Activated CD4-positive, alpha-beta T cell treated with anti-CD3 and anti-CD28 coated beads, Interleukin-2, amount 50 U/mL, for 24 hours (primary cell): Measurements from ENCODE around the gene TMEM9.

Source experiments
- DNase-seq, 2 donors: peaks; one replicate each; pipeline ENCODE4 v3.0.0-alpha.2; 2020; ENCODE audit warnings: low read depth in 1 of 2, low spot score in 1 of 2

The TMEM9 gene

GRCh38 chr1:201127755-201128455 is 26.4 kb downstream of the TMEM9 start:
- no peak for DNase-seq

DNA sequence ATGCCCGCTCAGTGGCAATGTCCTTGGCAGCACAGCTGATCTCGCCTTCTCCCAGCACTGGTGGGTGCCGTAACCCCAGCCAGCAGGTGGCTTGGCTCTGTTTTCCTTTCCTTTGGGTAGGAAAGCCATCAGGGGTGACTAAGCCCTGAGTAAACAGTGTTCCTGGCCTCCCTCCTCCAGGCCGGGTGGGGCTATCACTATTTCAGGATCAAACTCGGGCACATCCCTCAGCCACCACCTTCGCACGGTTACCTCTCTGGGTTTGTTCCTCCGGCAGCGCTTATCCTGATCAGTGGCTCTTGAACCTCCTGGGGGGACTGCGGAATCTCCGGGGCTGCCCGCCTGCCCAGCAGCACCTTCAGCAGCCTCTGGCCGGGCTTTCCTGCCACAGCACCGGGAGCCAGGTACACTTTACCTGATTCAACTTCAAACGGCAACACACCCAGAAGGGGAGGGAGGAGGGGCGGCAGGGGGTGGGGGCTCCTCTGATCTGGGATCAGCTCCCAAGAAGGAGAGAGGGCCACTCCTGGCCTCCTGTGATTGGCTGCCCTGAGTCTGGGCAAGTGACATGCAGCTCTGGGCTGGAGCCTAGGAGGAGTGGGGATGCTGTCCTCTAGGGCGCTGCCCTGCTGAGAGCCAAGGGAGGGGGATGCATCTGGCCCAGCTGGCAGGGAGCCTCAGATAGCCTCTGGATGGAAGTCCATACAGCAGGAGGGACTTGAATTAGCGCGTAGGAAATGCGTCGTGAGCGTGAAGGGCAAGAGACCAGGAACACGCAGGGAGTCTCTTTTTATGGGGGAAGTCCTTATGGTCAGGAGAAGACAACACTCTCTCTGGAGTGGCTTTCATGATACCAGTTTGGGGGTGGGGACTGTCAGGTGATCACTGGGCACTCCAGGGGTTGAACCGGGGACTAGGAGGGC is 27.2 kb downstream of the TMEM9 start, which contains the start of gene ASCL5:
Gene ASCL5, minus strand, starts transcription at position 353 of the 923 bp plus-strand sequence. CDS start 11,812 bp downstream, outside the sequence.
- no peak for DNase-seq

DNA sequence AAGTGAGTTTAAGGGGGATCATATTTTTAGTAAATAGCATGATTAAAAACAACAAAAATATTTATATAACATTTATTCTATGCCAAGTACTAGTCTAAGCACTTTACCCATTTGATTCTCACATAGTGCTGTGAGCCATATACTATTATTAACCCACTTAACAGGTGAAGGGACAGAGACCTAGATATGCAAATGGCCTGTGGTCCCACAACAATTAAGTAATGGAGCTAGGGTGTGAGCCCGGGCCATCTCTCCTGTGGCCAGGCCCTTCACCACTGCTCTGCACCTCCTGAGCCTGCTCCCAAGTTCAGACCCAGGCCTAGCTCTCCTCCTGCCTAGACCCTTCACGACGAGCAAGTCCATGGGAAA is 27.8 kb downstream of the TMEM9 start:
- DNase-seq, result no peak

DNA sequence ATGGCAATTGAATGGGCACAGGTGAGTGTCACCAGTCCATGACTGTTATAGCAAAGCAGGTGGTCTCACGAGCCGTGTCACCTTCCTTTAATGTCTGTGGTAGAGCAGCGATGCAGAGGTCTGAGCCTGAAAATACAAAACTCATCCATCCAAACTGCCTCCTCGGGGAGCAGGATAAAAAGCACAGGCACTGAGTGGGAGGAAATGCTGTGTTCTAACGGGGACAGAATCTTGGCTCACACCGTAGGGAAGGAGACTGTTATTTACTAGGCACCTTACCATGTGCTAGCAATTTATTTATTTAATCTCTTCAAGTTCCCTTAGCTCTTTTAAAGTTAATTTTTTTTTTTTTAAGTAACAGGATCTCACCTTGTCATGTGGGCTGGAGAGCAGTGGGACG is 28.5 kb downstream of the TMEM9 start:
- no peak for DNase-seq

DNA sequence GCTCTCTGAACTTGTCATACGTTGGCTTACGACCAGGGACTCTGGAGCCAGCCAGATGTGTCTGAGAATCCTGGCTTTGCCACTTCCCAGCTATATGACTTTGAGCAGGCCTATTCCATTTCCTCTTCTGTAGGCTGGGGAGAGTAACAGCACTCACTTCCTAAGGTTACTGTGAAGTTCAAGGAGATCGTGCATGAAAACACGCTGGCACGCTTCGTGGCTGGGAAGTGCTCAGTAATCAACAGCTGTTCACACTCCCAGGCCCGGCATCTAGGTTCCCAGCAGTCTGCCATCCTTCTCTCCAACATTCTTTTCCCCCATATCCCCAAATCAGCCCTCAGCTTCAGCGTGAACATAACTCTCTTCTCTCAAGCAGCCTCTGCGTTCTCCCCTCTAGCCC is 29.3 kb downstream of the TMEM9 start:
- DNase-seq, result no peak

GRCh38 chr1:201123866-201124265 is 30.4 kb downstream of the TMEM9 start:
- DNase-seq, result no peak

GRCh38 chr1:201122321-201122957 is 31.8 kb downstream of the TMEM9 start:
- no peak for DNase-seq

DNA sequence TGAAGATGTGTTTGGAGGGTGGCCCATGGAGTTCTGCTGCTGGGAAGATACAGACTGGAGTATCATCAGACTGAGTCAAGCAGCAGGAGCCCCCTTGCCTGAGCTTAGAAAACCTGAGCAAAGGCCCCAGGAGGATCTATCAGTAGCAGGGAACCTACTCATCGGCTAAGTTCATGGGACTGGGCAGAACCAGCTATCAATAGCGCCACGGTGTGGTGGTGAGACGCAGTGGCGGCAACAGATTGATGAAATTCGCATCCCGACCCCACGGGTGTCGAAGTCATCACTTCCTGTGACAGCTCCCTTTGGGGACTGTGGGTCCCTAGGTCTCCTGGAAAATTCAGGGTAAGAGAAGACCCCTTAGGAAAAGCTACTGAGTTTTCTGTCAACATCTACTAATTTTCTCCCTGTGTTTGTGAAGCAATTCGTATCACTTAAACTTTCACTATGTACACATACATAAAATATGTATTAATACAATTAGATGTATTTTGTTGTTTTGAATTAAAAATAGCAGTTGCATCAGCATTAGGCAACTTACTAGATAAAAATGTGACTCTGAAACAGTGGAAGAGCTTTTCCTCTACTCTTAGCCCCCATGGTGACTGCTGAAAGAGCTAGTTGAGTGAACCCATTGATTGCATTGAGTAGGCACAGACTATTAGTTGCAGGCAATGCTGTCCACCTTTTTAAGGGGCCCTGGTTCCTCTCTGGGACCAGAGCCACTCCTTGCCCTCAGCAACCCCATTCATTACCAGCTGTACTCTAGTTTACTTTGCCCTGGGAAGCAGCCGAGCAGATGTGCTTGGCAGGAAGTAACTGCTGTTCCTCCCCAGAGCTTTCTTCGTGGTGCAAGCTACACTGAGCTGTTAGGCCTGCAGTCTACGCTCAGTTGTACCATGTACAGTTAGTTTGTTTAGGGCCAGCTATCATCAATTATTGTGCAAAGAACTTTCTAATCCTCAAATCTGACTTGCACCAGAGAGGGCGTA is 34.8 kb downstream of the TMEM9 start:
- peak in 1 of 2 donors; percentile 6 for DNase-seq

DNA sequence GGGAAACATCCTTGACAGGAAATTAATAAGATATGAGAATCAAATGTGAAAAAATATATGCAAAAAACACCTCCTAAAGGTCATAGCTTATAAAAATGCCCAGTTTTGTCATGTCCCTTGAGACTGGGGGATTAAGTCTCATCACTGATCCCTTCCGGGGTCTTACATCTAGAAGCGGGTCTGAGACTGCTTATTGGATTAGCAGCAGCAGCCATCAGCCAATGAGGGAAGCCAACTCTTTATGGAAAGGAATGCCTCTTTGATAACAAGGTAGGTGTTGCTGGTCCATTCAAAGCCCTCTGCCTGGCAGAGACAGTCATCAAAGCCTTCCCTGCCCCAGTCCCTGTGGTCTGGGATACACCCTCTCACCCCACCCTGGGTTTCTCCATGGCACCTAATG is 38.2 kb downstream of the TMEM9 start:
- DNase-seq, result no peak

DNA sequence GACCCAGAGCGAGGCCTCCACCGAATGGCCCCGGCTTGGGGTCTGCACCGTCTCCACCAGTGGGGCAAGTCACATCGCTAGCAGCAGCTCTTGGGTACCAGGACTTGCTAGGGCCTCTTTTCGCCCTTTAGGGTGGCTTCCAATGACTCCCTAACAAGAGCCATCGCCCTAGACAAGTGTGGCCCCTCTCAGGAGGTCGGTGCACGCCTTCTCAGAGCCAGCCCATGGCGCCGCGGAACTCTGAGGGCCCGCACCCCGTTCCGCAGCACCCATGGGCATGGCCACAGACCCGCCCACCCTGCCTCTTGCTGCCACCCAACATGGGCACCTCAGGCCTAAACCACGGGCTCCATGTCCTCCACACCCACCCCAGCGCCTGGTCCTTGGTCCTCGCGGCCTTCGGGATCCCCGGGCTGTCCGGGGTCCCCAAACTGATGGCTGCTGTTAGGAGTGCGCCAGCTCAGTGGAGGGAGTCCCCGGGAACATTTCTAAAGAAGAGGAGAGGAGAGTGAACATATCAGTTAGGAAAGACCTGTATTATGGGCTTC is 38.8 kb downstream of the TMEM9 start:
- no peak for DNase-seq

DNA sequence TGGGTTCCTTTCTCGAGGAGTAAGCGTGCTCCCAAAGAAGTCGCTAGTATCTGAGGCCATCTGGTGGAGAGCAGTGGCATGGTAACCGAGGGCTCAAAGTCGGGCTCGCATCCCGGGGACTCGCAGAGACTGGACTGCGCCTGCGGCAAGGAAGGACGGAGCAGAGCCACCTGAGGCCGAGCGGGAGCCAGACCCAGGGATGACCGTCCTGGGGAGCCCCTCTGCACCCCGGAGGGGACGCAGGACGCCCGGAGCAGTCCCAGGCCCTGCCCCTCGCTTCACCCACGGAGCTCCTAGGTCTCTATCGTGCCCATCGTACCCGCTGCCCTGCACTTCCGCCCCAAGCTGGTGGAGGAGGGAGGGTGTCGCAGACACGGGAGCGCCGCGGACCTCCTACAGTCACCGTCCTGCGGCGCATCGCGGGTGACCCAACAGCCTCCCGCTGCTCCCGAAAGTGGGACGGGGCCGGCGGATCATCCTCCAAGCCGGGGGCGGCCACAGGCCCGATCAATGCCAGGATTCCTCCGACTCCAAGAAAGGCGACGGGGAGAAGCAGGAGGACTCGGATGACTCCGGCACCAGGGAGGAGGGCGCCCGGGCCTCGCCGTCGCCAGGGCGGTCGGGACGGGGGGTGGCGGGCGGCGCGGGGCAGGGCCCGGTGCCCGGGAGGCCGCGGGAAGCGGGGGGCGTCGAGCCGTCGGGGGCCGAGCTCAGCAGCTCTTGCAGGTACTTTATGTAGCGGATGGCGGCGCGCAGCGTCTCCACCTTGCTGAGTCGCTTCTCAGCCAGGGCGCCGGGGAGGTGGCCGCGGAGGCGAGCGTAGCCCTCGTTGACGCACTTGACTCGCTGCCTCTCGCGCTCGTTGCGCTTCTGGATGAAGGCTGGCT is 39.8 kb downstream of the TMEM9 start:
- DNase-seq, result peak; percentile 59 to 67

DNA sequence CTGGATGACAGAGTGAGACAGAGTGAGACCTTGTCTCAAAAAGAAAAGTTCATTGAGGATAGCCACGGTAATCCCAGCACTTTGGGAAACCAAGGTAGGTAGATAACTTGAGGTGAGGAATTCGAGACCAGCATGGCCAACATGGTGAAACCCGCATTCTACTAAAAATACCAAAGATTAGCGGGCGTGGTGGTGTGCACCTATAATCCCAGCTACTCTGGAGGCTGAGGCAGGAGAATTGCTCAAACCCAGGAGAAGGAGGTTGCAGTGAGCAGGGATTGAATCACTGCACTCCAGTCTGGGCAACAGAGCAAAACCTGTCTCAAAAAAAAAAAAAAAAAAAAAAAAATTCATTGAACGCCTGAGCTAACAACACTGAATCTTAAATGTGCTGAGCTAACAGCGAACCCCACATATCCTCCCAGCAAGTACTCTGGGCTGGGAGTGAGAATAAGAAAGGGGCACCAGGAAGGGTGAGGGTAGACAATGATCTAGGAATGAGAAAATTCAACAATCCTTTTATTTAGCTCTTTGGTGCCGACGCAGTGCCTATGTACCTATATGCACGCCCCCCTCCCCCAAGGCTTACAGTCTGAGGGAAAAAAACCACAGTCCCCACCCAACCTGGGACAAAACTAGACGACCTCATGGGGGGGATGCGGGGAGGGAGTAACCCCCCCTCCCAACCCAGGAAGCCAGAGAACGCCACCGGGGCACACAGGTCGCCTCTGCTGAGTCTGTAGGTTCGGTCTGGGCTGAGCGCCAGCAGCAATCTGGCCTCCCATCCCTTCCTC is 40.6 kb downstream of the TMEM9 start:
- no peak for DNase-seq

DNA sequence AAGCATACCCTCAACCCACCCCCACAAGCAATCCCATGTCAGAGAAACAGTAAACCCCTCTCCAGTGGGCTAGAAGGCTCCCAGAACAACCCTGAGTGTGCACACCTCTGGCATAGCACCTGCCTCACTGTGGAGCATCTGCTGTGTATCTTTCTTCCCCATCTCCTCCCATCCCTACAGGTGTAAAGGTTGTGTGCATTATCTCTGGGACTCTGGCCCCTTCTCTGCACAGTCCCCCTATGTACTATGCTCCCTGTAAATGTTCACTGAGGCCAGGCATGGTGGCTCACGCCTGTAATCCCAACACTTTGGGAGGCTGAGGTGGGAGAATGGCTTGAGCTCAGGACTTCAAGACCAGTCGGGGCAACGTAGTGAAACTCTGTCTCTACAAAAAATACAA is 41.3 kb downstream of the TMEM9 start:
- no peak for DNase-seq

DNA sequence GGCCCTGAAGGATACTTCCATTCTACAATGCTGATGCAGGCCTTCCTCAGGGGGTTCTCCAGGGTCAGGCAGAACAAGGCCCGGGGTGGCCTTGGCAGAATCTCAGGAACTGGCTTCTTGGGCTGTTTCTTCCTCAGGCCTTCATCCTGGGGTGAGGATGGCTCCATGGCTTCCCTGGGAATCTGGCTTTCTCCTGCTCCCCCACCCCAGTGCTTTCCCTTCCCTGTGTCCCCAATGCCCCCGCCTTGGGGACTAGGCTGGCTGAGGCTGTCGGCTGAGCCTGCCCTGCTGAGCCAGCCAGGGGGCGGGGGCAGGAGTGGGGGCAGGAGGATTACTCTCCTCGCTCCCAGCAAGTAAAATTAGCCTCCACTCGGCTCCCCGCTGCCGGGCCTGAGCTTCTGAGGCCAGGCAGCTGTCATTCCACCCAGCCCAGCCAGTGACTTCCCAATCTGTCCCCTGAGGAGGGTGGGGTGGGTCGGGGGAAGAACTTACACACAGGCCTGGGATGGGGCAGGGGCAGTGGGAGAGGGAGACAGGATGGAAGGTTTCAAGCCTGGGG is 42.0 kb downstream of the TMEM9 start, which contains the start of gene CACNA1S:
Gene CACNA1S, minus strand, starts transcription at position 254 of the 559 bp plus-strand sequence. Its CDS starts 87 bp downstream, at position 167.
- no peak for DNase-seq

- DNase-seq, result no peak
Observed at GRCh38 chr1:201111672-201112071, 42.6 kb downstream of the TMEM9 start.

- no peak for DNase-seq
Observed at GRCh38 chr1:201111156-201111555, 43.1 kb downstream of the TMEM9 start.

DNA sequence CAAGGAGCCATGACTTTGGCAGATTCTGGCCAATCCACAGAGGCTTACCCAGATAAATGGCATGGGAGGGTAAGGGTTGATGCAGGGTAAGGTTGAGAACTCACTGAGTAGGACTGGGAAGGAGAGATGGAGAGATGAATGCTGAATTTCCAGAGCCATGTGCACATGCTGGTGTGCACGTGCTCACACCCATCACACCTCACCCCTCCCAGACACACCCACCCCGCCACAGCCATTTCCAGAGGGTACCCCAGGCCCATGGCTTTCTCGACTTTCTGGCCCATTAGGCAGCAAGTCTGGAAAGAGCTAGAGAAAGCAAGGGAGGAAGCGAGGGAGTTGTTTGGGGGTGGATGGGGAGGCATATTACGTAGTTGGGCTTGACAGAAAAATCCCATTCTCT is 43.7 kb downstream of the TMEM9 start:
- no peak for DNase-seq

- DNase-seq, result no peak
Observed at GRCh38 chr1:201110138-201110537, 44.1 kb downstream of the TMEM9 start.
